H9 (cell line): Measurements from ENCODE around the gene GASK1B. TPM values are rescaled to one million over a fixed set of nuclear protein-coding genes. Genes with fewer than 3 reads are reported as not detected.

Experiments used
- DNase-seq: peaks from one replicate; pipeline ENCODE4 v3.0.0-alpha.2; 2017
- H2AFZ ChIP-seq: one replicate; pipeline ENCODE4 v1.6.1; 2013; ENCODE audit warnings: mild to moderate bottlenecking, low read length, control low read depth, moderate library complexity
- H2AK5ac ChIP-seq: 2 replicates; pipeline ENCODE4 v1.6.1; 2013; ENCODE audit warnings: low read length, control low read depth, mixed read lengths; ENCODE audit not compliant: insufficient read length
- H2BK120ac ChIP-seq: one replicate; pipeline ENCODE4 v1.6.1; 2013; ENCODE audit warnings: low read depth, mild to moderate bottlenecking, low read length, control low read depth, inconsistent platforms; ENCODE audit not compliant: poor library complexity, severe bottlenecking
- H2BK12ac ChIP-seq: 2 replicates; pipeline ENCODE4 v1.6.1; 2013; ENCODE audit warnings: low read length, control low read depth, mixed read lengths, low read depth; ENCODE audit not compliant: insufficient read length
- H2BK15ac ChIP-seq: 2 replicates; pipeline ENCODE4 v1.6.1; 2013; ENCODE audit warnings: low read depth, low read length, control low read depth
- H2BK20ac ChIP-seq: one replicate; pipeline ENCODE4 v1.6.1; 2013; ENCODE audit warnings: low read depth, mild to moderate bottlenecking, low read length, control low read depth, inconsistent platforms; ENCODE audit not compliant: poor library complexity, severe bottlenecking
- H2BK5ac ChIP-seq: 2 replicates; pipeline ENCODE4 v1.6.1; 2013; ENCODE audit warnings: low read length, control low read depth, mixed read lengths; ENCODE audit not compliant: insufficient read length
- H3K14ac ChIP-seq: 2 replicates; pipeline ENCODE4 v1.6.1; 2013; ENCODE audit warnings: low read length, control low read depth; ENCODE audit not compliant: insufficient read depth
- H3K18ac ChIP-seq: 2 replicates; pipeline ENCODE4 v1.6.1; 2013; ENCODE audit warnings: low read depth, mild to moderate bottlenecking, mixed read lengths, low read length, control low read depth; ENCODE audit not compliant: insufficient read length
- H3K23ac ChIP-seq: 2 replicates; pipeline ENCODE4 v1.6.1; 2013; ENCODE audit warnings: low read length, control low read depth, mixed read lengths, low read depth; ENCODE audit not compliant: insufficient read length
- H3K23me2 ChIP-seq: 2 replicates; pipeline ENCODE4 v1.6.1; 2013; ENCODE audit warnings: low read depth, mild to moderate bottlenecking, mixed read lengths, low read length, control low read depth; ENCODE audit not compliant: insufficient read length, poor library complexity, severe bottlenecking
- H3K27ac ChIP-seq: 2 replicates; pipeline ENCODE4 v1.5.1; 2013; ENCODE audit warnings: low read length, control low read depth, mixed read lengths, low read depth; ENCODE audit not compliant: insufficient read length
- H3K27me3 ChIP-seq: 2 replicates; pipeline ENCODE4 v1.6.1; 2013; ENCODE audit warnings: low read length, control low read depth, inconsistent platforms; ENCODE audit not compliant: insufficient read depth
- H3K4ac ChIP-seq: 2 replicates; pipeline ENCODE4 v1.6.1; 2013; ENCODE audit warnings: low read depth, mild to moderate bottlenecking, control low read depth, inconsistent platforms, low read length, moderate library complexity
- H3K4me1 ChIP-seq: 2 replicates; pipeline ENCODE4 v1.6.1; 2013; ENCODE audit warnings: low read length, control low read depth, inconsistent platforms; ENCODE audit not compliant: insufficient read depth
- H3K4me2 ChIP-seq: 2 replicates; pipeline ENCODE4 v1.6.1; 2013; ENCODE audit warnings: low read length, control low read depth, mixed read lengths; ENCODE audit not compliant: insufficient read length, insufficient read depth
- H3K56ac ChIP-seq: 2 replicates; pipeline ENCODE4 v1.6.1; 2013; ENCODE audit warnings: low read depth, mild to moderate bottlenecking, mixed read lengths, low read length, control low read depth; ENCODE audit not compliant: insufficient read length
- H3K79me1 ChIP-seq: 2 replicates; pipeline ENCODE4 v1.6.1; 2013; ENCODE audit warnings: low read depth, mild to moderate bottlenecking, moderate library complexity, low read length, control low read depth, inconsistent platforms; ENCODE audit not compliant: insufficient read depth, poor library complexity, severe bottlenecking
- H3K79me2 ChIP-seq: 2 replicates; pipeline ENCODE4 v1.6.1; 2013; ENCODE audit warnings: low read length, control low read depth, inconsistent platforms; ENCODE audit not compliant: insufficient read depth
- H3K9ac ChIP-seq: 2 replicates; pipeline ENCODE4 v1.6.1; 2013; ENCODE audit warnings: low read length, control low read depth, mixed read lengths; ENCODE audit not compliant: insufficient read length; ENCODE audit errors: extremely low read depth
- H3K9me3 ChIP-seq: one replicate; pipeline ENCODE4 v1.6.1; 2013; ENCODE audit warnings: low read depth, low read length, inconsistent platforms; ENCODE audit not compliant: control insufficient read depth
- H3T11ph ChIP-seq: one replicate; pipeline ENCODE4 v1.6.1; 2013; ENCODE audit warnings: mild to moderate bottlenecking, low read length, control low read depth, inconsistent platforms
- H4K20me1 ChIP-seq: one replicate; pipeline ENCODE4 v1.6.1; 2013; ENCODE audit not compliant: control insufficient read depth, insufficient read length, insufficient read depth
- H4K5ac ChIP-seq: 2 replicates; pipeline ENCODE4 v1.6.1; 2013; ENCODE audit warnings: low read depth, mild to moderate bottlenecking, mixed read lengths, low read length, control low read depth; ENCODE audit not compliant: insufficient read length
- H4K8ac ChIP-seq: replicated peaks from 2 replicates; pipeline ENCODE4 v1.6.1; 2013; ENCODE audit warnings: low read length, control low read depth, mixed read lengths, low read depth; ENCODE audit not compliant: insufficient read length
- H4K91ac ChIP-seq: 2 replicates; pipeline ENCODE4 v1.6.1; 2013; ENCODE audit warnings: low read depth, mild to moderate bottlenecking, moderate library complexity, mixed read lengths, low read length, control low read depth; ENCODE audit not compliant: insufficient read length
- H3K27ac Mint-ChIP-seq, 3 experiments: 2 replicates in 2 of 3; 3 replicates in 1 of 3; pipeline ENCODE4 v1.8.0; 2020 to 2021; ENCODE audit warnings: mixed read lengths in 3 of 3, mild to moderate bottlenecking in 1 of 3, moderate library complexity in 1 of 3
- H3K27me3 Mint-ChIP-seq: 2 replicates; pipeline ENCODE4 v1.8.0; 2021; ENCODE audit warnings: low read depth, mild to moderate bottlenecking, moderate library complexity, mixed read lengths
- H3K36me3 Mint-ChIP-seq, 3 experiments: 2 replicates in 2 of 3; 3 replicates in 1 of 3; pipeline ENCODE4 v1.8.0; 2020 to 2021; ENCODE audit warnings: low read depth in 3 of 3, mixed read lengths in 3 of 3; ENCODE audit not compliant: insufficient read depth in 1 of 3
- H3K4me1 Mint-ChIP-seq, 2 experiments: 2 replicates each; pipeline ENCODE4 v1.8.0; 2020; ENCODE audit warnings: mixed read lengths in 2 of 2
- H3K4me3 Mint-ChIP-seq, 2 experiments: 2 replicates in 1 of 2; 3 replicates in 1 of 2; pipeline ENCODE4 v1.8.0; 2020 to 2021; ENCODE audit warnings: mild to moderate bottlenecking in 2 of 2, mixed read lengths in 2 of 2, moderate library complexity in 1 of 2
- H3K9me3 Mint-ChIP-seq, 2 experiments: 2 replicates in 1 of 2; 3 replicates in 1 of 2; pipeline ENCODE4 v1.8.0; 2020; ENCODE audit warnings: mild to moderate bottlenecking in 2 of 2, mixed read lengths in 2 of 2, moderate library complexity in 1 of 2
- CTCF ChIP-seq: fragments of 200-600 bp; sonication (generic); conservative IDR thresholded peaks from 3 replicates; pipeline ENCODE4 v1.8.0; 2021; ENCODE audit warnings: antibody characterized with exemption, mild to moderate bottlenecking
- whole genome bisulfite sequencing: extraction: QIAGEN DNeasy Blood & Tissue Kit; methylation state at CpG from one replicate; pipeline ENCODE4 v1.1.7; 2013; ENCODE audit warnings: missing lambda C conversion rate, low lambda C conversion rate, mixed read lengths; ENCODE audit not compliant: insufficient read length; ENCODE audit errors: extremely low coverage; 5-methylcytosine and 5-hydroxymethylcytosine counted together
- total RNA-seq: library from RNA; stranded (reverse); gene quantifications from 2 replicates; pipeline ENCODE4 v1.2.1, GENCODE V29; 2021

GASK1B gene
- total RNA-seq, 1 experiment from 2014 or later = not detected

GRCh38 chr4:158217763-158218162, 44.9 kb upstream of the GASK1B start:
- H3K14ac ChIP-seq = no peak overlapping the region
- no peak overlapping the region for H3K4ac ChIP-seq
- no peak overlapping the region for H3K9ac ChIP-seq
- no peak overlapping the region for H3K18ac ChIP-seq
- H2AK5ac ChIP-seq = no peak overlapping the region
- no peak overlapping the region for H2BK5ac ChIP-seq
- no peak for TF ChIP-seq CTCF
- no peaks in the 10 kb centered on the region; a peak in 1 of 7 replicates for H3K36me3 Mint-ChIP-seq
- H3K4me2 ChIP-seq = no peak overlapping the region
- H4K8ac ChIP-seq = no peak overlapping the region
- no peaks in the 10 kb centered on the region for H3K79me1 ChIP-seq
- no peak overlapping the region for H3K56ac ChIP-seq
- no peaks in the 10 kb centered on the region for H3K23me2 ChIP-seq
- no peak for DNase-seq
- no peak overlapping the region for H2AFZ ChIP-seq
- H3K27me3 ChIP-seq = no peaks in the 10 kb centered on the region
- H3K9me3 Mint-ChIP-seq = no peaks in the 10 kb centered on the region
- no peak overlapping the region for H3K23ac ChIP-seq
- H2BK12ac ChIP-seq = no peak overlapping the region
- H3K27ac Mint-ChIP-seq = no peak overlapping the region
- H3K4me1 Mint-ChIP-seq = peaks cover 4 to 10% of the 10 kb centered on the region in 2 experiments
- H4K20me1 ChIP-seq = no peaks in the 10 kb centered on the region
- no peak overlapping the region for H4K5ac ChIP-seq
- 0 out of 2 replicates have a peak, but pooled peaks cover 2% of the 10 kb centered on the region for H3K4me1 ChIP-seq
- no peak overlapping the region for H2BK20ac ChIP-seq
- H3T11ph ChIP-seq = no peak overlapping the region
- WGBS = no CpG with 5 or more reads among the region's 5 CpGs
- H3K4me3 Mint-ChIP-seq = no peak overlapping the region
- no peaks in the 10 kb centered on the region for H3K9me3 ChIP-seq
- H3K27ac ChIP-seq = no peak overlapping the region
- no peak overlapping the region for H4K91ac ChIP-seq
- H3K79me2 ChIP-seq = no peaks in the 10 kb centered on the region
- H2BK120ac ChIP-seq = no peak overlapping the region
- H2BK15ac ChIP-seq = no peak overlapping the region
- H3K27me3 Mint-ChIP-seq = no peaks in the 10 kb centered on the region
